GM18498 (cell line): ENCODE results near the gene CRY2.
A peak's percentile ranks its signal among the peaks of the same experiment; 100 is the strongest.
"Not testable (repeated sequence)": the region's sequence is repeated elsewhere in the genome, so short reads cannot be mapped to it uniquely, and the experiment has no call there.

ENCODE experiments used
- ATAC-seq: cut with Tn5 transposase; IDR thresholded peaks from one replicate; pipeline ENCODE4 v1.9.1; 2021; ENCODE audit warnings: mild to moderate bottlenecking, moderate library complexity; ENCODE audit not compliant: unreplicated experiment

The CRY2 gene

DNA sequence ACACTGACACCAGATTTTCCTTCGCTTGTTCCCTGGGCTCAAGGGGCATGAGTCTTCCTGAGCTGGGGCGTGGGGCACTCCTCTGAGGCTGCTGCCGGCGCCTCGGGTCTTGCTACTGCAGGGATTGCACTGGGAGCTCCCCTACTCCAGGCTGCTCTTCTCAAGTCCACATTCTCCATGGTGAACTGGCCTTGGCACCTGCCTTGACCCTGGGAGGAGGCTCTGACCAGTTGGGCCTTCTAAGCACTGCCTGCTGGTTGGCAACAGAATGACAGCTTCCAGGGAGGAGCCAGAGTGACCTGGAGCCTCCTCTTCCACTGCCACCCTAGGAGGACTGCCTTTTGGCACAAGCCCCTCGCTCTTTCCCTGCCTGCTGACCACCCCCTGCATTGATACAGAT, 50.3 kb downstream of the CRY2 start:
- no peak for ATAC-seq

DNA sequence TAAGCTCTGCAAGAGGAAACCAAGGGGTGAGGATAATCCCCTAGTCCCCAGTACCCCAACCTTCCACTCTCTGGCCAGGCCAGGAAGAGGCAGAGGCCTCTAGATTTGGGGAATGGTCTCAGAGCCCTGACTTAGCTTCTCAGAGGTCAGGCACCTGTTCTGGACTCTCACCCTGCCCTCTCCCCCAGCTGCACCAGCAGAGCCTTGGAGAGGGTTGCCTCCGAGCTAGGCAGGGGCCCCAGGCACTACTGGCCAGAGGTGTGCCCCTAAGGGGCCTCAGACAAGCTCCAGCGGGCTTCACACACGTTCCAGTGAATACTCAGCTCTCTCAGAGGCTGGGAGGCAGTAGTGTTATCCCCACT, 51.8 kb downstream of the CRY2 start:
- no peak for ATAC-seq

DNA sequence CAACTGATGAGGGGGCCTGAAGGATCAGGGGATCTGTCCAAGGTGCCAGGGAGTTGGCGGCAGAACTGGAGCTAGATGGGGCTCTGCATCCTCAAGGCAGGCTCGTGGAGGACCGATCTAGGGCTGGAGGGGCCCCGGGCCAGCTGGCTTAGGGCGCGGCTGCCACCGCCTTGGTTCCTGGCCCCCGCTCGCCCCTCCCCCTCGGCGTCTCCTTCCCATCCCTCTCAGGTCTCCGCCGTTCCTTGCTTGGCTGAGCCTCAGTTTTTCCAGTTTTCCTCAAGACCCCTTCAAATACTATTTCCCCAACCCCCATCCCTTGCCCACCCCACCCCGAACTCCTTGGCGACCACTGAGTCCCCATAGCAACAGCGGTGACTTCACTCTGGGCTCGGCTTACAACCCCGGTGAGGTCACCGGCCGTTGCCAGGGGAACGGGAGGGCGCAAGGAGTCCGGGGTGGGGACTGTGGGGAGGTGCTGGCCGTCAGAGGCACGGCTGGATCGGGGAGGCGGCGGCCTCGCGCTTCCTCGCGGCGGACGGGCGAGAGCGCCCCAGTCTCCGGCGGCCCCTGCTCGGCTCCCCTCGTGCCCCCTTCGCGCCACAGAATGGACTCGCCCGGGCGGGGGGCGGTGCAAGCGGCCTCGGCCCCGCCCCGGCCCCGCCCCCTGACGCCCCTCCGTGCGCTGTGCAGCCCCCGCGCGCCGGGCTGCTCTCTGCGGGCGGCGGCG, 52.3 kb downstream of the CRY2 start:
- ATAC-seq, result peak; percentile 55

DNA sequence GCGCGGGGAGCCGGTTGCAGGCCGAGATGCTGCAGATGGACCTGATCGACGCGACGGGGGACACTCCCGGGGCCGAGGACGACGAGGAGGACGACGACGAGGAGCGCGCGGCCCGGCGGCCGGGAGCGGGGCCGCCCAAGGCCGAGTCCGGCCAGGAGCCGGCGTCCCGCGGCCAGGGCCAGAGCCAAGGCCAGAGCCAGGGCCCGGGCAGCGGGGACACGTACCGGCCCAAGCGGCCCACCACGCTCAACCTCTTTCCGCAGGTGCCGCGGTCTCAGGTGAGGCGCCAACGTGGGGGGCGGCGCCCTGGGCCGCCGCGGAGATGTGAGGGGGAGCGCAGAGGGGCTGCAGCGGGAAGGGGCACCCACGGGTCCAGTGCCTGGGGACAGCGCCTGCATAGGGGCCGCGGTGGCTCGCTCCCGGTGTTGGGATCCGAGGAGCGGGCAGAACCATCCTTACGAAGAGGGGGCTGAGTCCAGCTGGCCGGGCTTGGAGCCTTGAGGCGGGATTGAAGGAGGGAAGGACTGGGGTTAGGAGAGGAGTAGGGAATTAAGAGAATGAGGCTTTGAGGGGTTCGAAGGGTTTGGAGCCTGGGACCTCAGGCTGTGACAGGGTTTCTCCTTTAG, 53.0 kb downstream of the CRY2 start:
- ATAC-seq, result peak; percentile 17

DNA sequence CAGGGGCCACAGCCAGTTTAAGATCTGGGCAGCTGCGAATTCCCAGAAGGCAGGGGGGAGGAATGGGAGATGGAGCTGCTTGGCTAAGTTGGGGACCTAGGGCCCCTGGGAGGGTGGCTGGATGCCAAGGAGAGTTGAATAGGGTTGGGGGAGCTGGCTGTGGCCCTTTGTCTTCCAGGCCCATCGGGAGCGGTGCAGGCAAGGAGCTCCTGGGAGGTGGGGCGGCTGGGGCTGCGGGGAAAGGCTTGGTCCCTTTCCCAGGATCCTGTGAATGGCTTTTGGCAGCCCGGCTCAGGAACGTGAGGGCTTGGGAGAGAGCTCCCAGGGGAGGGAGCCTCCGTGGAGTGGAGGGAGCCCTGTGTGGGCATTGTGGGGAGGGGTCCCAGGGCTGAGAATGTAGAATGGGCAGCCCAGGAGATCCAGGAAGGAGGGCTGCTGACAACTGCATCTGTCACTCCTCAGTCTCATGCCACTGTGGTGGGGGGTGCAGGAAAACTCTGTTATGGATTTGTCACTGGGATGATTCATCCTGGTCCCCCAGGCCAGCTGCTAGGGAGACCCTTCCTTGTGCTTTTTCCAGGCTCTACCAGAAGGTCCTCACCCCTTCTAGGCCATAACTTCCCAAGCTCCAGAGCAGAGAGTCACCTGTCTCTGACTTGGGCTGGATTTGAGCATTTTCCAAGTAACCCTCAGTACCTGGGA, 53.8 kb downstream of the CRY2 start:
- no peak for ATAC-seq

DNA sequence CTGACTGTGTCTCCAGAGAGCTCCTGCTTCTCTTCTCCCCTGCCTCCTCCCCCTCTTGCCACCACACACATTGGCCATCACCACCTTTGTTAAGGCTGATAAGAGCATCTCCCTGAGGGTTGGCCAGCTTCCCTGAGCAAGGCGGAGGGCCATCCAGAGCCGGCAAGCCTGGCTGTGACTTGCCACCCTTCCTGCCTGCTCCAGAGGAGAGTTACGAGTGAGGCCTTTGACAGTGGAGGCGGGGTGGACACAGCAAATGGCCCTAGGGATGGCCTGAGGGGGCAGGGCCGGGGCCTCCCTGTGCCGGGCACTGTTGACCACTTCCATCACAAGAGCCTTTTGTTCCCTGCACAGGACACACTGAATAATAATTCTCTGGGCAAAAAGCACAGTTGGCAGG, 54.4 kb downstream of the CRY2 start:
- no peak for ATAC-seq

DNA sequence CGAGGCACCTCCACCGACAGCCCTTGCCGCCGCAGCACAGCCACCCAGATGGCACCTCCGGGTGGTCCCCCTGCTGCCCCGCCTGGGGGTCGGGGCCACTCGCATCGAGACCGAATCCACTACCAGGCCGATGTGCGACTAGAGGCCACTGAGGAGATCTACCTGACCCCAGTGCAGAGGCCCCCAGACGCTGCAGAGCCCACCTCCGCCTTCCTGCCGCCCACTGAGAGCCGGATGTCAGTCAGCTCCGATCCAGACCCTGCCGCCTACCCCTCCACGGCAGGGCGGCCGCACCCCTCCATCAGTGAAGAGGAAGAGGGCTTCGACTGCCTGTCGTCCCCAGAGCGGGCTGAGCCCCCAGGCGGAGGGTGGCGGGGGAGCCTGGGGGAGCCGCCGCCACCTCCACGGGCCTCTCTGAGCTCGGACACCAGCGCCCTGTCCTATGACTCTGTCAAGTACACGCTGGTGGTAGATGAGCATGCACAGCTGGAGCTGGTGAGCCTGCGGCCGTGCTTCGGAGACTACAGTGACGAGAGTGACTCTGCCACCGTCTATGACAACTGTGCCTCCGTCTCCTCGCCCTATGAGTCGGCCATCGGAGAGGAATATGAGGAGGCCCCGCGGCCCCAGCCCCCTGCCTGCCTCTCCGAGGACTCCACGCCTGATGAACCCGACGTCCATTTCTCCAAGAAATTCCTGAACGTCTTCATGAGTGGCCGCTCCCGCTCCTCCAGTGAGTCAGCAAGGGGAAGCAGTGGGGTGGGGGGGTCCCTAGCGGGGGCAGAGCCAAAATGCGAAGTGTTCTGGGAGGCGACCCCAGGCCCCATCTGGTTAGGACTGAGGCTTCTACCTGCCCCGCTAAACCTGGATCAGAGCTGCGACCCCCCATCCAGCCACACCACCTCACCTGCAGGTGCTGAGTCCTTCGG, 55.4 kb downstream of the CRY2 start:
- ATAC-seq, result no peak

DNA sequence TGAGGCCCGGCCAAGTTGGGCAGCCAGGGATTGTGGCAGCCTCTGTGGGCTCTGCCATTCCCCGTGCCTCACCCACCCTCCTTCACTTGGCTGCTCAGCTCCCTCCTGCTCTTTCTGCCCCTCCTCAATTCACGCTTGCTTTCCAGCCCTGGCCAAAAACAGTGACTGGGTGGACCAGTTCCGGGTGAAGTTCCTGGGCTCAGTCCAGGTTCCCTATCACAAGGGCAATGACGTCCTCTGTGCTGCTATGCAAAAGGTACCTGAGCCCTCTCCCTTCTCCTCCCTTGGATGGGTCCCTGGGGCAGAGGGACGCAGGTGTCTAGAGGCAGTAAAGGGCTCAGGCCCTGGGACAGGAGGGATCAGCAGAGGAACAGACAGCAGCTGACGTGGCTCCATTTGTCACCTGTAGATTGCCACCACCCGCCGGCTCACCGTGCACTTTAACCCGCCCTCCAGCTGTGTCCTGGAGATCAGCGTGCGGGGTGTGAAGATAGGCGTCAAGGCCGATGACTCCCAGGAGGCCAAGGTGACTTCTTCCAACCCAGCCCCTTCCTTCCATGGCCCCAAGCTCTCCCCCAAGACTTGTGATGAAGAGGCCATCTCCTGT, 57.1 kb downstream of the CRY2 start:
- no peak for ATAC-seq

DNA sequence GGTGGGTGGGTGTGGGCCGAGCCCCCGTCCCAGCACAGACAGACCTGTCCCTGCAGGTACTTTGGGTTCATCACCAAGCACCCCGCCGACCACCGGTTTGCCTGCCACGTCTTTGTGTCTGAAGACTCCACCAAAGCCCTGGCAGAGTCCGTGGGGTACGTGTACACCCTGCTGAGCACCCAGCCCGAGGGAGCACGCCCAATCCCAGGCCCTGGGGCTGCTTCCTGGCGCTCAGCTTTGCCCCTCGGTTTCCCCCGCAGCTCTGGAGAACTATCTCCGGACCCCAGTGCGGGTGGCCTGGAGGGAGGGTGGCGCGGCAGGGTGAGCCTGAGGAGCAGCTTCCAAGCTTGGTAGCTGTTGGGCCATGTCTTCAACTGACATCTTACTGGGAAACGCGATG, 57.8 kb downstream of the CRY2 start:
- ATAC-seq, result no peak

DNA sequence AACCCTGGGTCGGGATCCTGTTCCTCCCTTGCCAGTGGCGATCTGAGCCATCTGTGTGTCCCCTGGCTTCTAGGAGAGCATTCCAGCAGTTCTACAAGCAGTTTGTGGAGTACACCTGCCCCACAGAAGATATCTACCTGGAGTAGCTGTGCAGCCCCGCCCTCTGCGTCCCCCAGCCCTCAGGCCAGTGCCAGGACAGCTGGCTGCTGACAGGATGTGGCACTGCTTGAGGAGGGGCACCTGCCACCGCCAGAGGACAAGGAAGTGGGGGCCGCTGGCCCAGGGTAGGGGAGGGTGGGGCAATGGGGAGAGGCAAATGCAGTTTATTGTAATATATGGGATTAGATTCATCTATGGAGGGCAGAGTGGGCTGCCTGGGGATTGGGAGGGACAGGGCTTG, 58.3 kb downstream of the CRY2 start:
- not testable (repeated sequence) for ATAC-seq

DNA sequence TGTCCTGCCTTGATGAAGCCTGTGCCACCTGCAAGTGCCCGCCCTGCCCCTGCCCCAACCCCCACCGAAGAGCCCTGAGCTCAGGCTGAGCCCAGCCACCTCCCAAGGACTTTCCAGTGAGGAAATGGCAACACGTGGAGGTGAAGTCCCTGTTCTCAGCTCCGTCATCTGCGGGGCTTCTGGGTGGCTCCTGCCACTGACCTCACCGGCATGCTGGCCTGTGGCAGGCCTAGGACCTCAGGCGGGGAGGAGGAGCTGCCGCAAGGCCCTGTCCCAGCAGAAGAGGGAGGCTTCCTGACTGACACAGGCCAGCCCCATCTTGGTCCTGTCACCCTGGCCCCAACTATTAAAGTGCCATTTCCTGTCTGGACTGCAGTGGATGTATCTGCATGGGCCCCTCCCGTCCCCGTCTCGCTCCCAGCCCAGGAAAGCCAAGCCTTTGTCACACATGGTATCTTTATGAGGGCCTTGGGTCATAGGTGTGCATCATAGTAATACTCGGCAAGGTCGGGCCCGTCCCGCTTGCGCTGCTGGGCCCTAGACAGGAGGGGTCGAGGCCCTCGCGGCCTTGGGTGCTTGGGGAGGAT, 58.9 kb downstream of the CRY2 start:
- ATAC-seq, result no peak

DNA sequence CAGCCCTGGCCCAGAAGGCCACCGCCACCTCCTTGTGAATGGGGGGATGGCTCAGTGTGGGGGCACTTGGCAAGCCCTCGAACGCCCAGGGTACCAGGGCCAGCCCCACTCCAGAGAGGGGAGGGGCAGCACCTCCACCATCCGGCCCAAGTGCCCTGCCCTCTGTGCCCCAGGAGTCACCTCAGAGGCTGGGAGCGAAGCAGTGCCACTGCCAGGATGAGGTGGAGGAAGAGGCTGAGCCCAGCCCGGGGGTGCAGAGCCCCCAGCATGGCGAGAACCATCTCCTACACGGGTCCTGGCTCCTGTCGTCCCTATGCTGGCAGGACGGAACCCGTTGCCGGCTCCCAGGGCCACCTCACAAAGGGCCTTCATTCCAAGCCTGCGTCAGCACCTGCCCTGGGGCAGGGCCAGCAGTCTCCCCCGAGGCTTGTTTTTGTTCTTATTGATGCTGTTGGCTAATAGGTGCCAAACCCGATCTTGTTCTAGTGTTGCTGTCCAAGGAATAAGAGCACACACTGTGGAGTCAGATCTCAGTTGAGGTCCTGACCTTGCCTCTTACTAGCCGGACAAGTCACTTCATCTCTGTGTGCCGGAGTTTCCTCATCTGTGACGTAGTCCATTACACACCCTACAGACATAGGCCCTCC, 59.8 kb downstream of the CRY2 start, which contains the start of gene FREY1:
FREY1 (minus strand) TSS at position 307 of the 647 bp plus-strand sequence; CDS start at position 281, 26 bp downstream.
- no peak for ATAC-seq

DNA sequence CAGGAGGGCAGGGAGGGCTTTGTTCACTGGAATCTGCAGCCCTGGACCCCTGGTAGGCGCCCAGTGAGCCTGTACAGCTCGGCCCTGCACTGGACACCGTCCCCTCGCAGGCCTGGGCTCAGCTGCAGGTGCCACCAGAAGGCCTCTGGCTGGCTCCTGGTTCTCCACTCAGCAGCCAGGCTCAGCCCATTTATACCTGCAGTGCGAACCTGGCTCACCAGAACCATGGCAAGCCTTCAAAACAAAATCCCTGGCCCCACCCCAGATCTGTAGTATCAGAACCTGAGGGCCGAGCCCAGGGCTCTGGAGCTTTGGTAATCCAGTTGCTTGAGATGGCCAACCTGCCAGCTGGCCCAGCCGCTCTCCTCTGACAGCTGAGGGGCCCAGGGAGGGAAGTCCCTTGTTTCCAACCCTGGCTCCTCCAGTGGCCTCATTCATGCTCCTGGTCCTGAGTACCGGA, 60.7 kb downstream of the CRY2 start:
- no peak for ATAC-seq

DNA sequence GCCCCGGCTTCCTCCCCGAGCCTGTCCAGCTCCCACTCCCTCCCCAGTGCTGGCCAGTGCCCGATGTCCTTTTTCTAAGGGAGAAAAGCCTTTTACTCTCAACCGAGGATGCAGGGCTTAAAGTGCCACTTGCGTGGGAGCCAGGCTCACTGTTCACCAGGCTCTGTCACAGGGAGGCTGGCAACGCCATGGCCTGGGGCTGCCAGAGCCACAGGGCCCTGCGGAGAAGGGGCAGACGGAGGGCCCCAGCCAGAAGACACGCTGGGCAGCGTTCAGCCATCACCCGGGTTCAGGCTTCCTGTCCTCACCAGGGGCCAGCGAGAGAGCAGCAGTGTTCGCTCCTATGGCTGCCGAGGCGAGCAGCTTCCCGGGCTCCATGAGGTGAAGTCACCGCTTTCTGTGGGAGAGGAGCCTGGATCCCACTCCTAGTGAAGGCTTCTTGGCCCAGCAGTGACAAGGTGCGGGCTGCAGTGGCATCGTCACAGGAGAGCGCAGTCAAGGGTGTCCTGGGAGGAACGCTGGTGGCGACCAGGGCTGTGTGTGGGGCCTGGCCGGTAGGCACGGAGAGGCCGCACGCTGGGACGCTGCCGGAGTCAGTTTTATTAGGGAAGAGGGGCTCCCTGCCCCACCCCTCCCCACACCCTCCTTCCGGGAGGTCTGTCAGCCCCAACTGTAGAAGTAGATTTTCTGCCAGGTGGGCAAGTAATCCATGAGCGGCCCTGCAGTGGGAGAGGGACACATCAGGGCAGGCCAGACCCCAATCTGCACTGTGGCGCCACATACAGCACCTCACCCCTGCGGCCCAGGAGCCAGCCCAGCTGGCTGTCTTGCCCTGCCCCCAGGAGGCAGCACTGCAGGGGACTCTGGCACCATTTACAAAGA, 62.6 kb downstream of the CRY2 start:
- no peak for ATAC-seq

DNA sequence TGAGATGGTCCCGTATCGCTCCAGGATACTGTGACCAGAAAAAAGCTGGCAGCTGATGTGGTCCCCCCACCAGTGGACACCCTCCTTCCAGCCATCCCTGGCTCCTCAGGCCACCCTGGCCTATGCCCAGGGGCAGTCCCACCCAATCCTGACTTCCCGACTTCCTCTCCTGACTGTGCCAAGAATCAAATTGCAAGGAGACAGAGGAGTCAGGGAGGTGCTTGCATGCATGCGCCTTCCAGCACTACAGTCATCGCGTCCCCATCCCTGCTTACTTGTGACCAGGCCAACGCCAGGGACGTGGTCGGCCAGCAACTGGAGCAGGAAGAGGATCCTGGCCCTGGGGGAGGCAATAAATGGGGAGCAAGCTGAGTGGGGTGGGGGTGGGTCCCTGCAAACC, 63.3 kb downstream of the CRY2 start:
- no peak for ATAC-seq

DNA sequence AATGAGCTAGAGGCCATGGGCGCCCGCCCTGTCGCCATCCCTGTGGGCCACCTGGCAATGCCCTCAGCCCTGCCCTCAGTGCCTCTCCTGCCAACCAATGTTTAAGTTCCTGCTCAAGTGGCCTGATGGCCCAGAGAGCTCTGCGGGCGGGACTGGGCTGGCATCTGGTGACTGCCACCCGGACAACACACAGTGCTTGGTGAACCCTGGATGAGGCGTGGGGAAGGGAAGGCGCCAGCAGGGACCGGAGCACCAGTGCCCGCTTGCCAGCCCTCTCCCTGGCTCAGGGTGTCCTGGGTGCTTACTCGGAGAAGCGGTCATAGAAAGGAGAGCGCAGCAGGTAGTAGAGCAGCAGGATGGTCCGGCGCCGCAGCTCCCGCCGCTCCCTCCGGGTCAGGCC, 66.2 kb downstream of the CRY2 start:
- no peak for ATAC-seq

DNA sequence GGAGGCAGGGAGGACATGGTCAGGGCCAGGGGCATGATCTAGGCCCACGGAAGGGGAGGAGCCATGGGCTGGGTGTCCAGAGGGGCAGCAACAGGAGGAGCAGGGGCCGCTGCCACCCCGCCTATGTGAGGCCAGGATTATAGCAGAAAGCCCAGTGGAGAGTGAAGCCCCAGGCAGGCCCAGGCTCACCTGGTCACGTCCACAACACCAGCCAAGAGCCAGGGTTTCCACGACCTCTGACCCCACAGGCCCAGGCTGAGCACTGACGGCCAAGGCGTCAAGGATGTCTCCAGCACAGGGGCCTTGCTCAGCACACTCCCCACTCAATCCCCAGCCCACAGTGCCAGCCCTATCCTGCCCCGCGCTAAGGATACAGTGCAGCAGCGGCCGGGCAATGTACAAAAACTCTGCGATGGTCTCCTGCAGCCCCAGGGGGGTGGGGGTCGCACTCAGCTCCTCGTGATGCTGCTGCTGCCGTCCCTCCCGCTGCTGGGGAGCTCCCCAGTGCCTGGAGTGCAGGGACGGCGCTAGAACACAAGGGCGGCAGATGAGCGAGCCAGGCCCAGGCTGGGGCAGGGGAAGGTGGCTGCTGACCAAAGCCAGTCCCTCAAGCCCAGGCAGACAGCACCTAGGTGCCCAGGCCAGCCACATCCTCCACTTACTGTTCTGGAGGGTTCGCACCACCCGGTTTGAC, 66.8 kb downstream of the CRY2 start:
- no peak for ATAC-seq

DNA sequence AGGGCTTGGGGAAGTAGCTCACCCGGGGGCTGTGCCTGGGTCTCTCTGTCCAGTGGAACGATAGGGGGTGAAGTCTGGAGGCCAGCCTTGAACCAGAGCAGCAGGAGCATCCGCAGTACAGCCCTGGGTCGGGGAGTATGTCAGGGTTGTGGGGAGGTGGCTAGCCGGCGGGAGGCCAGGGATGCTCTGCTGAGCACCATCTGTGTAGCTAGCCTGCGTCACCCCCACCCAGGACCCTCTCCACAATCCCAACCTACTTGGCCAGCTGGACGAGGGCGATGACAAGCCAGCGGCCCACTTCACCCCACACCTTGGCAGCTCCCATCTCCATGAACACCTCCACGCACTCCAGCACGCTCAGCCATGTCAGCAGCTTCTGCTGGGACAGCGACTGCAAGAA, 68.2 kb downstream of the CRY2 start:
- ATAC-seq, result no peak
